Activated CD8-positive, alpha-beta T cell treated with anti-CD3 and anti-CD28 coated beads for 36 hours (primary cell): ENCODE measurements around the gene RILPL2. TPM values are rescaled to one million over a fixed set of nuclear protein-coding genes. Genes with fewer than 3 reads are reported as not detected.

Experiments used
- ATAC-seq: fragments of 200-7000 bp; cut with Tn5 transposase; one replicate; pipeline ENCODE4 v1.10.0; 2021; ENCODE audit warnings: mild to moderate bottlenecking, moderate library complexity
- CTCF ChIA-PET: fragments of 350-600 bp; sonication (Branson Sonifier 250); formaldehyde crosslinking; loops from one replicate; lab custom pipeline; 2021; ENCODE audit warnings: antibody characterized with exemption; lab: Charles Lee
- POLR2A ChIA-PET: fragments of 350-600 bp; sonication (Branson Sonifier 250); formaldehyde crosslinking; loops from one replicate; lab custom pipeline; 2021; ENCODE audit warnings: antibody characterized with exemption; lab: Charles Lee
- DNase-seq: peaks from one replicate; pipeline ENCODE4 v3.0.0-alpha.2; 2020
- H3K27ac Mint-ChIP-seq: one replicate; pipeline ENCODE4 v1.8.0; 2021; ENCODE audit warnings: mild to moderate bottlenecking, mixed read lengths
- H3K27me3 Mint-ChIP-seq: one replicate; pipeline ENCODE4 v1.8.0; 2021; ENCODE audit warnings: mixed read lengths
- H3K36me3 Mint-ChIP-seq: one replicate; pipeline ENCODE4 v1.8.0; 2021; ENCODE audit warnings: low read depth, mixed read lengths
- H3K4me1 Mint-ChIP-seq: one replicate; pipeline ENCODE4 v1.8.0; 2021; ENCODE audit warnings: low read depth, mixed read lengths
- H3K4me3 Mint-ChIP-seq: one replicate; pipeline ENCODE4 v1.8.0; 2021; ENCODE audit warnings: mild to moderate bottlenecking, moderate library complexity, mixed read lengths
- H3K9me3 Mint-ChIP-seq: one replicate; pipeline ENCODE4 v1.8.0; 2021; ENCODE audit warnings: mixed read lengths
- CTCF ChIP-seq: fragments of 200-600 bp; IDR thresholded peaks from one replicate; pipeline ENCODE4 v1.8.0; 2022; ENCODE audit warnings: antibody characterized with exemption, mild to moderate bottlenecking
- intact Hi-C: fragments of 100-400 bp; cut with micrococcal nuclease; formaldehyde crosslinking; loops from one replicate; pipeline ENCODE4 v1.10.0; 2022
- total RNA-seq, 2 experiments: library from RNA; stranded (reverse); gene quantifications; one replicate each; pipeline ENCODE4 v1.2.3, GENCODE V29; 2021

The RILPL2 gene
- total RNA-seq, 2 experiments from 2014 or later = 9.0 to 9.3 TPM

GRCh38 chr12:123398177-123398549 is 38.3 kb downstream of the RILPL2 start:
- Mint-ChIP-seq H3K27me3 (no peaks in the 10 kb centered on the region), H3K27ac (no peak overlapping the region), H3K4me1 (peaks cover 5% of the 10 kb centered on the region), H3K9me3 (no peaks in the 10 kb centered on the region), H3K36me3 (peaks cover 27% of the 10 kb centered on the region), H3K4me3 (no peak overlapping the region)
- POLR2A ChIA-PET = no interaction called here
- intact Hi-C loops = no loop called here
- CTCF ChIA-PET = no interaction called here
- no peak for TF ChIP-seq CTCF
- ATAC-seq (no peak), DNase-seq (no peak)

GRCh38 chr12:123397400-123397799 is 39.1 kb downstream of the RILPL2 start:
- Mint-ChIP-seq H3K27ac (no peak overlapping the region), H3K9me3 (no peaks in the 10 kb centered on the region), H3K36me3 (peaks cover 29% of the 10 kb centered on the region), H3K4me3 (no peak overlapping the region), H3K27me3 (no peaks in the 10 kb centered on the region), H3K4me1 (peaks cover 8% of the 10 kb centered on the region)
- ATAC-seq (no peak), DNase-seq (no peak)
- intact Hi-C loops = no loop called here
- POLR2A ChIA-PET = no interaction called here
- CTCF ChIA-PET = no interaction called here
- no peak for TF ChIP-seq CTCF

- ChIA-PET CTCF (no interaction called here), POLR2A (no interaction called here)
- no peak for TF ChIP-seq CTCF
- no peaks in the 10 kb centered on the region for H3K27me3 Mint-ChIP-seq
- H3K36me3 Mint-ChIP-seq = peaks cover 33% of the 10 kb centered on the region
- peaks cover 8% of the 10 kb centered on the region for H3K4me1 Mint-ChIP-seq
- no peak for DNase-seq
- H3K9me3 Mint-ChIP-seq = no peaks in the 10 kb centered on the region
- intact Hi-C loops = no loop called here
- no peak overlapping the region for H3K4me3 Mint-ChIP-seq
- H3K27ac Mint-ChIP-seq = no peak overlapping the region
- ATAC-seq = no peak
Observed at GRCh38 chr12:123396954-123397353, 39.5 kb downstream of the RILPL2 start.

- Mint-ChIP-seq H3K4me3 (no peak overlapping the region), H3K9me3 (no peaks in the 10 kb centered on the region), H3K27me3 (no peaks in the 10 kb centered on the region), H3K36me3 (peaks cover 37% of the 10 kb centered on the region), H3K27ac (no peak overlapping the region), H3K4me1 (peaks cover 8% of the 10 kb centered on the region)
- no peak for ATAC-seq
- ChIA-PET POLR2A (interaction anchor here (0.8 kb wide), 1 partner anchor 79 kb away, joined by 3 read pairs; no protein-coding TSS in a partner anchor), CTCF (no interaction called here)
- no peak for DNase-seq
- no peak for TF ChIP-seq CTCF
- intact Hi-C loops = no loop called here
Observed at GRCh38 chr12:123396543-123396942, 39.9 kb downstream of the RILPL2 start.

GRCh38 chr12:123395236-123395635 is 41.2 kb downstream of the RILPL2 start:
- no peak overlapping the region for H3K27ac Mint-ChIP-seq
- TF ChIP-seq CTCF = no peak
- no peak for ATAC-seq
- DNase-seq = no peak
- H3K9me3 Mint-ChIP-seq = no peaks in the 10 kb centered on the region
- no peak overlapping the region for H3K4me3 Mint-ChIP-seq
- no peaks in the 10 kb centered on the region for H3K27me3 Mint-ChIP-seq
- peaks cover 48% of the 10 kb centered on the region for H3K36me3 Mint-ChIP-seq
- intact Hi-C loops = no loop called here
- peaks cover 18% of the 10 kb centered on the region for H3K4me1 Mint-ChIP-seq
- CTCF ChIA-PET = no interaction called here
- POLR2A ChIA-PET = no interaction called here
